ENCODE results near the gene CD2AP. TPM values are rescaled to one million over a fixed set of nuclear protein-coding genes. Genes with fewer than 3 reads are reported as not detected.

CD2AP gene
- total and polyA plus RNA-seq, 9 of the 15 experiments (the other 6 are each of a cell fraction or from before 2014, with no cell fraction given) = 9.4 to 69.7 (median 38.7) TPM

DNA sequence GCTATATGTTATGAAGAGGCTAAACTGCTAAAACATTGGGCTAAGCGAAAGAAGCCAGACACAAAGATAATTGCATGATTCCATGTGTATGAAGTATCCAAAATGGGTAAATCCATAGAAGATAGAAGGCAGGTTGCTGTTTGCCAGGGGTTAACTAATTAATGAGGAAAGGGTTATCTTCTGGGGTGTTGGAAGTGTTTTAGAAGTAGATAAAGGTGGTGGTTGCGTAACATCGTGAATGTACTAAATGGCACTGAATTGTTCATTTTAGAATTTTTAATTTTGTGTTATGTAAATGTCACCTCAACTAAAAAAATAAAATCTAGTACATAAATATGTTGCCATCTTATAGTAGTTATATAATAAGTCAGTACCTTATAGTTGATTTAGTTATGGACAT lies 116.4 kb downstream of the CD2AP start (continued):
- TF ChIP-seq SMARCA4 (IDR thresholded peaks at IDR 0.05) (no peak), KLF1 (tag; IDR thresholded peaks at IDR 0.05) (no peak), ZFP30 (CRISPR knock-in tag; IDR thresholded peaks at IDR 0.05; ENCODE audit: borderline replicate concordance) (0 out of 2 replicates have a peak, but pooled peaks have one; percentile 29), ZNF699 (CRISPR knock-in tag; IDR thresholded peaks at IDR 0.05; ENCODE audit: insufficient replicate concordance) (no peak), ZNF512 (tag; IDR thresholded peaks at IDR 0.05) (no peak), NFIC (IDR thresholded peaks at IDR 0.05) (no peak), CHD1 (IDR thresholded peaks at IDR 0.05; ENCODE audit: low read length) (no peak), BRF1 (IDR thresholded peaks at IDR 0.05; ENCODE audit: borderline replicate concordance, extremely low read depth, insufficient read length) (no peak), POLR2AphosphoS2 (IDR thresholded peaks at IDR 0.05; ENCODE audit: low read length) (no peak), YY1 (IDR thresholded peaks at IDR 0.05; ENCODE audit: borderline replicate concordance in 1 of 3, control insufficient read depth in 1 of 3, extremely low read depth in 1 of 3, insufficient read depth in 3 of 3, insufficient read length in 1 of 3, insufficient replicate concordance in 2 of 3, low read depth in 1 of 3, low read length in 2 of 3) (no peak), ZBTB7A (IDR thresholded peaks at IDR 0.05; ENCODE audit: borderline replicate concordance, control insufficient read depth, low read depth, low read length) (no peak), GTF2F1 (IDR thresholded peaks at IDR 0.05; ENCODE audit: low read depth, low read length) (no peak), TAF9B (IDR thresholded peaks at IDR 0.05; ENCODE audit: partially characterized antibody) (no peak)
- TF ChIP-seq, protein P1, sequence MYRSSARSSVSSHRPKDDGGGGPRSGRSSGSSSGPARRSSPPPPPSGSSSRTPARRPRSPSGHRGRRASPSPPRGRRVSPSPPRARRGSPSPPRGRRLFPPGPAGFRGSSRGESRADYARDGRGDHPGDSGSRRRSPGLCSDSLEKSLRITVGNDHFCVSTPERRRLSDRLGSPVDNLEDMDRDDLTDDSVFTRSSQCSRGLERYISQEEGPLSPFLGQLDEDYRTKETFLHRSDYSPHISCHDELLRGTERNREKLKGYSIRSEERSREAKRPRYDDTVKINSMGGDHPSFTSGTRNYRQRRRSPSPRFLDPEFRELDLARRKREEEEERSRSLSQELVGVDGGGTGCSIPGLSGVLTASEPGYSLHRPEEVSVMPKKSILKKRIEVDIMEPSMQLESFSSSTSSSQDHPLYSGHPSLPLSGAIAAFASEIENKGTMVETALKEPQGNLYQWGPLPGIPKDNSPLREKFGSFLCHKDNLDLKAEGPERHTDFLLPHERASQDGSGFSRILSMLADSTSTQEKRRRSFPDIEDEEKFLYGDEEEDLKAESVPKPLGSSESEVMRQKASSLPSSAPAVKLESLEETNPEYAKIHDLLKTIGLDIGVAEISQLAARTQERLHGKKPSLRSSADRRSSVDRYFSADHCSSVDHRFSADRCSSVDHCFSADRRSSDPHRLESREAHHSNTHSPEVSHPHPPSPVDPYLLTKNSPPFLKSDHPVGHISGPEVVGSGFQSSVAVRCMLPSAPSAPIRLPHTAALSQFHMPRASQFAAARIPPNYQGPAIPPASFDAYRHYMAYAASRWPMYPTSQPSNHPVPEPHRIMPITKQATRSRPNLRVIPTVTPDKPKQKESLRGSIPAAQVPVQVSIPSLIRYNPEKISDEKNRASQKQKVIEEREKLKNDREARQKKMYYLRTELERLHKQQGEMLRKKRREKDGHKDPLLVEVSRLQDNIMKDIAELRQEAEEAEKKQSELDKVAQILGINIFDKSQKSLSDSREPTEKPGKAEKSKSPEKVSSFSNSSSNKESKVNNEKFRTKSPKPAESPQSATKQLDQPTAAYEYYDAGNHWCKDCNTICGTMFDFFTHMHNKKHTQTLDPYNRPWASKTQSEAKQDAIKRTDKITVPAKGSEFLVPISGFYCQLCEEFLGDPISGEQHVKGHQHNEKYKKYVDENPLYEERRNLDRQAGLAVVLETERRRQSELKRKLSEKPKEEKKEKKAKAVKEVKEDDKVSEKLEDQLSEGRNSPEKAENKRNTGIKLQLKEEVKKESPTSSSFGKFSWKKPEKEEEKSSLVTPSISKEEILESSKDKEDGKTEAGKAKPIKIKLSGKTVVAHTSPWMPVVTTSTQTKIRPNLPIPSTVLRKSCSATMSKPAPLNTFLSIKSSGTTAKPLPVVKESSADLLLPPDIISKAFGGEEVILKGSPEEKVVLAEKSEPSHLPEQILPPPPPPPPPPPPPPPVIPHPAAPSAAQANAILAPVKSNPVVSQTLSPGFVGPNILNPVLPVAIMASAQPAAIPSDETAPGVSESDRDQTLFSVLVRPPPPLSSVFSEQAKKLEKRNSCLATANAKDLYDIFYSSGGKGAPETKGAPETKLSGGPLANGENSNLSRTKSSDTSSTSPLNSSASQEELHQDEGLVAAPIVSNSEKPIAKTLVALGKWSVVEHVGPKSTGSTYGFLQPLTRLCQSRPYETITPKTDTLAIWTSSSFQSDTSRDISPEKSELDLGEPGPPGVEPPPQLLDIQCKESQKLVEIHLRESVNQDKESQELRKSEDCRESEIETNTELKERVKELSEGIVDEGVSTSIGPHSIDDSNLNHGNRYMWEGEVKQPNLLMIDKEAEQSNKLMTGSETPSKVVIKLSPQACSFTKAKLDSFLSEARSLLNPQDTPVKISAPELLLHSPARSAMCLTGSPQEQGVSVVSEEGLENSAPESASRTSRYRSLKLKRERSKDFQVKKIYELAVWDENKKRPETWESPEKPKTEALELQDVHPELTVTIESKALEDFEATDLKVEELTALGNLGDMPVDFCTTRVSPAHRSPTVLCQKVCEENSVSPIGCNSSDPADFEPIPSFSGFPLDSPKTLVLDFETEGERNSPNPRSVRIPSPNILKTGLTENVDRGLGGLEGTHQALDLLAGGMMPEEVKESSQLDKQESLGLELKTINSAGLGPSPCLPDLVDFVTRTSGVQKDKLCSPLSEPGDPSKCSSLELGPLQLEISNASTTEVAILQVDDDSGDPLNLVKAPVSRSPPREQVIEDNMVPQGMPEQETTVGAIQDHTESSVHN (IDR thresholded peaks at IDR 0.05; ENCODE audit: borderline replicate concordance in 1 of 2, low read depth in 1 of 2) = no peak
- TF ChIP-seq, protein P2, sequence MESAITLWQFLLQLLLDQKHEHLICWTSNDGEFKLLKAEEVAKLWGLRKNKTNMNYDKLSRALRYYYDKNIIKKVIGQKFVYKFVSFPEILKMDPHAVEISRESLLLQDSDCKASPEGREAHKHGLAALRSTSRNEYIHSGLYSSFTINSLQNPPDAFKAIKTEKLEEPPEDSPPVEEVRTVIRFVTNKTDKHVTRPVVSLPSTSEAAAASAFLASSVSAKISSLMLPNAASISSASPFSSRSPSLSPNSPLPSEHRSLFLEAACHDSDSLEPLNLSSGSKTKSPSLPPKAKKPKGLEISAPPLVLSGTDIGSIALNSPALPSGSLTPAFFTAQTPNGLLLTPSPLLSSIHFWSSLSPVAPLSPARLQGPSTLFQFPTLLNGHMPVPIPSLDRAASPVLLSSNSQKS (CRISPR knock-in tag; IDR thresholded peaks at IDR 0.05) = no peak
